NK-92 treated with Interleukin-12 subunit alpha and Interleukin-12 subunit beta, amount 100 ng/mL, for 24 hours (cell line): ENCODE results near the gene SYDE1.

Source experiments
- DNase-seq: peaks from one replicate; lab custom pipeline; 2025; lab: John Stamatoyannopoulos, UW

SYDE1 gene

DNA sequence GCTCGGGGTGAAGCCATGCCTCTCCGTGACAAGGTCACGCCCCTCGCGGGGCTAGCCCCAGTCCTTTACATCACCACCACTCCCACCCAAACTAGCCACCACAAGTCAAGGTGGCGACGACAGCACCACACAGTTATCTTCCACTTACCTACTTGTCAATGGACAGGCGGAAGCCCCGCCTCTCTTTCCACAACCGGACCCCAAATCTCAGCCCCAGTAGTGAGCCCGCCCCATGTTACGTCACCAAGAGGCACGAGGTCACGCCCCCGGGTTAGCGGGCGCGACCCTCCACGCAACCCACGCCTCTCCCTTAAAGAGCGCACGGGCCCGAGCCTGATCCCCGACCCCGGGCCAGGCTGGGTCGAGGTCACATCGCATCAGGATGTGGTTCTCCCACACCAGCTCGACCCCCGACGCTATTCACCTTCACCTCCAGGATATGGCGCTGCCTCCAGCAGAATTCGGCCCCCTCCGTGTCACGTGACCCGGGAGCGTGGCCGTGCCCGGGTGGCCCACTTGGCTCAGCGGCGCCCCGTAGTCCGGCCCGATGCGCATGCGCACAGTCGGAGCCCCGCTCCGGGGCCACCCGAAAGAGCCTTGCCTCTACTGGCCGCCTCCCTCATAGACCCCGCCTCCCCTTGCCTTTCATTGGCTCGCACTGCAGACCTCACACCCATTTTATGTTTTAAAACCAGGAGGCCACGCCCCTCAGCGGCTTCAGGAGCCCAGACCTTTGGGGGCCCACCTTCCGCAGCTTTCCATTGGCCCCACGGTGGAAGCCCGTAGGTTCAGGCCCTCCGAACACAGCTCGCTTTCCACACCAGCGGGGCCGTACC, 18.2 kb downstream of the SYDE1 start:
- DNase-seq = peak; percentile 97

DNA sequence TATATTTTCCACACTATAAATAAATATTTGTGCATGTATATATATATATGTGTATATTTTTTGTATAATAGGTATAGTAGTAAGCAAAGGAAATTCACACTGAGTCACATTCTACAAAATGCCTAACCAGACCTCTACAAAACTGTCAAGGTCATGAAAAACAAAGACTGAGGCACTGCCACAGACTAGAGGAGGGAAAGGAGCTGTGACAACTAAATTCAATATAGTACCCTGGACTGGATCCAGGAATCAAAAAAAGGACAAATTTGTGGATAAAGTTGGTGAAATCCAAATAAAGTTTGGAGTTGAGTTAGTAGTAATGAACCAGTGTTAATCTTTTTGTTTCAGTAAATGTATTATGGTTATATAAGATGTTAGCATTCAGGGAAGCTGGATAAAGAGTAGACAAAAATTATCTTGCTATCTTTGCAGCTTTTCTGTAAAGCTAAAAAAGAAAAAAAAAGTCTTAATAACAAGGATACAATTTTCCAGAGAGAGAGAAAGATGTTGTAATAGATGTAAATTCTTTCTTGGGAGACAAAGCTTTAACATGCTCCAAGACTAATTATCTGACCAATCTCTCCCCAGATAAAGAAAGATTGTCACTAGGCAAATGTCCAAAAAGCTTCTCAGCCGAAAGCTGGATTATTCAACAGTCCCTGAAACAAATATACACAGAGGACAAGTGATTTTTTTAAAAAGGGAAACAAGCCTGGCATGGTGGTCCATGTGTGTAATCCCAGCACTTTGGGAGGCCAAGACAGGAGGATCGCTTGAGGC, 19.1 kb downstream of the SYDE1 start:
- no peak for DNase-seq

DNA sequence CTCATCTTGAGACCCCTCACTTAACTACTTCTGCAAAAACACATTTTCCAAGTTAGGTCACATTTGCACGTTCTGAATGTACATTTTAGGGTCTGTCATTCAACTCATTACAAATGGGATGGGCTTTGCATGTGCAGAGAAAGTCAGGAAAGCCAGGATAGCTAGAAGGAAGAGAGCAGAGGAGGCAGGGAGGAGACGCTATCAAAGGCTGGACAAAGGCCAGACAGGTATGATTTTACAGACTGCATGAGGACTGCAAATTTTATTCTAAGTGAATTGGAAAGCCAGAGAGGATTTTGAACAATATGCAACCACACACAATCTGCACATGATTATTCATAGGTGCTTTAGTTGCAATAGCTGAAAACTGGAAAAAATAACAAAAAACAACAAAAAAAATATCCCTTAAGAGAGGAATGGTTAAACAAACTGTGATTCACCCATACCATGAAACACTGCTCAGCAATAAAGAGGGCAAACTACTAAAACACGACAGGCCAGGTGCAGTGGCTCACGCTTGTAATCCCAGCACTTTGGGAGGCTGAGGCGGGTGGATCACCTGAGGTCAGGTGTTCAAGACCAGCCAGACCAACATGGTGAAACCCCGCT, 21.1 kb downstream of the SYDE1 start:
- DNase-seq = no peak

DNA sequence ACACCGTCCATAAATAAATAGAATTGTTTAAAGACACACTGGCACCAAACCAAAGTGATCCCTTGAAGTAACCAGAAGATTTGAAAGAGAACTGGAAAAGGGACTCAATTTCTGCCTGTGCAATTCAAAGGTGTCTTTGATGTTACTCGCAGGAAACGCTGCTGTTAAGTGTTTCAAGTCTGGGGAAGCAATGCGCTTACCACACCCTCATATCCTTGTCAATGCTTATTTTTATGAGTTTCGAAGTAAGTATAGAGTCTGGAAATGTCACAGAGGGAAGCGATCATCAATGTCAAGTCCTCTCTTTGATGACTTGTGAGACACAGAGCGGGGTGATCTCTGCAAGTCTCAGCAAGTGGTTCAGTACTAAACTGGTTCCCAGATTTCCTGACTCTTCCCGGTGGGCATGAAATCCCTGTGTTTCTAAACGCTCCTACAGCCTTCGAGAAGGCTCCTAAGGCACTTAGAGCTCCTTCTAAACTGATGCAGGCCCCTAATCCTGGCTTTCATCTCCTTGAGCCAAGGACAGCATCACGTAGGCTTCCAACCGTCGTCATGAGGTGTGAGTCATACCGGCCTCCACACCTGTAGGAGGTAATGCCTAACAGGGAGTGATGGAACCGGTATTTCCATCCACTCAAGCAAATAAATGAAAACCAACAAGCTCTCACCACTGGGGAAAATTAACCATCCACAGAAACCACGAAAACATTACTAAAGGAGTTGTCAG, 22.8 kb downstream of the SYDE1 start:
- no peak for DNase-seq

DNA sequence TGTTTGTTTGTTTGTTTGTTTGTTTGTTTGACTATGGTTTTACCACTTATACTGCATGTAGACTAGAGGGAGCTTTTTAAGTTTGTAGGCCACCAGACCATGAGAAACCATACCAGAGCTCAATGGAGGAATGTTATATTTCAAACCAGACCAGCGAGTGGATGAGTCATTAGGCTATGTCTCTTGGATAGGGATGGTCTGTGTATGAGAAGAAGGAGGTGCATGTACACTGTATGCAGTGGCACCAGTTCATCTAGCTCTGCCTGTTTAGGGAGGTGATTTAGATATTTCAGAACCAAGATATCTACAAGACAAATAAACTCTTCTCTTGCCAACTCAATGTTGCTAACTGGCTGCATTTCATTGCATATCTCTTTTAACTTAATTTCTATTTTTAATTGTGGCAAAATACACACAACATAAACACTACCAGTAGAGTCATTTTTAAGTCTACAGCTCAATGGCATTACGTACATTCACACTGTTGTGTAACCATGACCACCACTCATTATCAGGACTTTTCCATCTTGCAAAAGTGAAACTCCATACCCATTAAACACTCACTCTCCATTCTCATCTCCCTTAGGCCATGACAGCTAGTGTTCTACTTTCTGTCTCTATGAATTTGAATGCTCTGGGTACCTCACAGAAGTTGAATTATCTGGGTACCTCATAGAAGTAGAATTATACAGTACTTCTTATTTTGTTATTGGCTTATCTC, 29.2 kb downstream of the SYDE1 start:
- no peak for DNase-seq

DNA sequence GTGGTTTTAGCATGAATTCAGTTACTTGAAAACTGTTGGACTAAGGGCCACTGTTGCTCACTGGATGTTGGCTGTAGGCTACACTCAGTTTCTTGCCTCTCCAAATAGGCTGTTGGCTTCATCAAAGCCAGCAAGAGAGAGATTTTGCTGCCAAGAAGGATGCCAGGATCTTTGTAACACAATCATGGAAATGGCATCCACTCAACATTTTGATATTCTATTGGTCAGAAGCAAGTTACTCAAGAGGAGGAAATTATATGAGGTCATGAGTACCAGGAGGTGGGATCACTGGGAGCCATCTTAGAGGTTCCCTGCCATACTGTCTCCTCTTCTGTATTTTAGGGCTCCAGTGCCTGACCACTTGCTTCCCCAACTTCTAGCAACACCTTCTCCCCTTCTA, 30.6 kb downstream of the SYDE1 start:
- DNase-seq = no peak

DNA sequence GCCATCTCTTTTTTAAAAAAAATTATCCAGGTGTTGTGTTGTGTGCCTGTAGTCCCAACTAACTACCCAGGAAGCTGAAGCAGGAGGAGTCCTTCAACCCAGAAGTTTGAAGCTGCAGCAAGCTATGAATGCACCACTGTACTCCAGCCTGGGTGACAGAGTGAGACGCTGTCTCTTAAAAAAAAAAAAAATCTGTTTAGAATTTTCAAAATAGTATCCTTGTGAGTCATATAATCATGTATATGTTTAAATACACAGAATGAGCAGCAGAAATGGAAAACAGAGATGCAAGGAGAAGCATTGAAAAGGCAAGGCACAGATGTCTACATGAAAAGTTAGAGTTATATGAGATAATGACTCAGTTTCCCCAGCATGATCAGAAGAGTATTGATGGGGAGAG, 31.2 kb downstream of the SYDE1 start:
- no peak for DNase-seq

DNA sequence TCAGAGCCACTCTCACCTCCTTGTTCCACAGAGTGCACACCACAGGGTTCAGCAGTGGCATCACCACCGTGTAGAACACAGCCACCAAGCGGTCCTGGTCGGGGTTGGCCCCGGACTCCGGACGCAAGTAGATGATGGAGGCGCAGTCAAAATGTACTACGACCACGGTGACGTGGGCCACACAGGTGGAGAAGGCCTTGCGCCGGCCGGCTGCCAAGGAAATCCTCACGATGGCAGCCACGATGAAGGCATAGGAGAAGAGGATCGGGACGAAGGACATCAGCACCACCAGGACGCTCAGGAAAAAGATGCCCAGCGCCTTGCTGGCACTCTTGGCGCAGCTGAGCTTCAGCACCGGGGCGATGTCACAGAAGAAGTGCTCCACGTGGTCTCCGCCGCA, 33.9 kb downstream of the SYDE1 start:
- DNase-seq = no peak

DNA sequence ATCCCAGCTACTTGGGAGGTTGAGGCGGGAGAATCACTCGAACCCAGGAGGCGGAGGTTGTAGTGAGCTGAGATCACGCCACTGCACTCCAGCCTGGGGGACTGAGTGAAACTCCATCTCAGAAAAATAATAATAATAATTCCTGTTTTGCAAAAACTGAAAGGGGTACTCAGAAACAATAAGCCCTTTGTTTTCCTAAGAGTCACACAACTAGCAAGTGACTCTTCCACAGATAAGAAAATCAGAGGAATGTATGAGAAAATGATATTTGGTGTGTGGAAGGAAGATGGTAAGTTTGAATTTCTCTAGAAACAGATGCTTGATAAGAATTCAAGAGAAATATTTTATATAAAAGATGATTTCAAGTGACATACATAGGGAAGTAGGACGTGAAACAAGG, 35.1 kb downstream of the SYDE1 start:
- no peak for DNase-seq

DNA sequence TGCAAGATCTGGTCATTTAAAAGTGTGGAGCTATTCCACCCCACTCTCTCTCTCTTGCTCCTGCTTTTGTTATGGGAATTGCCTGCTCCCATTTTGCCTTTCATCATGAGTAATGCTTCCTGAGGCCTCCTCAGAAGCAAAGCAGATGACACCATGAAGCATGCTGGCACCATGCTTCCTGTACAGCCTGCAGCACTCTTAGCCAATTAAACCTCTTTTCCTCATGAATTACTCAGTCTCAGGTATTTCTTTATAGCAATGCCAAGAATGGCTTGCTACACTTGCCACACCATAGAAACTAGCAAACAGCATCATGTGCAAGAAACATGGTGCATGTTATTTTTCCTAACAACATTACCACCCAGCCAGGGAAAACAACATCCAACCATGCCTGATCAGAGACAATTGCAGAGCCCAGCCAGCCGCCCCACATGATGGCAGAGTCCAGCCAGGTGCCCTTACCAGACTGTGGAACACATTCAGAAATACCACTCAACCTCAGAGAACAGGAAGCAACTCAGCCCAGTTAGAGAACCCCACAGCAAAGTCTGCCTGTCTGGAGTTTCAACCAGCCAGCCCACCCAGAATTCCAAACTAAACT, 36.9 kb downstream of the SYDE1 start:
- DNase-seq = no peak

DNA sequence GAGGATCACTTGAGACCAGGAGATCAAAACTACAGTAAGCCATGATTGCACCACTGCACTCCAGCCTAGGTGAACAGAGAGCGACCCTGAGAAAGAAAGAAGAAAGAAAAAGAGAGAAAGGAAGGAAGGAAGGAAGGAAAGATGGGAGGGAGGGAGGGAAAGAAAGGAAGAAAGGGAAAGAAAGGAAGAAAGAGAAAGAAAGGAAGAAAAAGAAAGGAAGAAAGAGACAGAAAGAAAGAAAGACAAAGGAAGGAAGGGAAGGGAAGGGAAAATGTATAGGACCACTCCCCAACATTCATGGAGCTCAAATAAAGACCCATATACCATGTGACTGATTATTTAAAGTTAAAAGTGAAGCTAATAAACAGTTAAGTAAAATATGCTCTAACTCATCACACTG, 39.9 kb downstream of the SYDE1 start:
- no peak for DNase-seq

DNA sequence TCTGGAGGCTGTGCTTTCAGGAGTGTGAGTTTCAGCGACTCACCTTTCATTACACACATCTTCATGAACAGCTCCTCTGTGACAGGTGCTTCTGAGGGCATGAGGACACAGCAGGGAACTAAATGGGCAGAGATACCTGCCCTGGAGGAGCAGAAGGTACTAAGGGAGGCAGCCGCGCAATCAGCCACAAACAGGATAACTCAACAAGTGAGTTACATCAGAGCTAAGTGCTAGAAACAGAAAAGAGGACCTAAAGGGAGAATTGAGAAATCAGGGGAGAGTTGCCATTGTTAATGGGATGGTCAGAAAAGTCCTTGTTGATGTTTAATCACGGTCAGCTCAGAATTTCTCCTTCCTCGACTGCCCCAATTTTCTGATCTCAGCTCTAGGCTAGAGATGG, 42.5 kb downstream of the SYDE1 start:
- DNase-seq = no peak

DNA sequence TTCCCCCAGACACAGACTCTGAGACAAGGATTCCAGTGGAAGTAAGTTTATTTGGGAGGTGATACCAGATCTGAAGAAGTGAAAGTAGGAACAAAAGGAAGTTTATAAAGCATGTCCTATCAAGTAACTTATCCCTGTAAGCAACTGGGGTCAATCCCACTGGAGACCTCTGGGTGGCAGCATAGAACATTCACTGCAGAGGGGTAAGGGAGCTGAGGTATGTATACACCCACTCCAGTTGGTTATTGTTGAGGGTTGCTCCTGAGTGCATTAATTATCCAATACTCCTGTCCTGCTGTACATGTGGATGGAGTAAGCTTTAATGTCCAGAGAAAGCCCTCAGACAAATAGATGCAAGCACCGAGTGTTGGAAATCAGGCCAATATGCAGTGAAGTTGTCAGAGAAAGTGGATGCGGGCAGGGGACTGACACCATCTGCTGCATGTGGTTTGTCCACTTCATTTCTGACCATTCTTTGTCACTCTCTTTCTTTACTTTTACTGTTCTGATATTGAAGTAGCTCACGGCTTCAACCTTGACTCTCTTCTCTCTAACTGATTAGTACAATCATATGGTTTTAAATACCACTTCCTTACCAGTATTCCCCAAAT, 46.9 kb downstream of the SYDE1 start:
- no peak for DNase-seq

DNA sequence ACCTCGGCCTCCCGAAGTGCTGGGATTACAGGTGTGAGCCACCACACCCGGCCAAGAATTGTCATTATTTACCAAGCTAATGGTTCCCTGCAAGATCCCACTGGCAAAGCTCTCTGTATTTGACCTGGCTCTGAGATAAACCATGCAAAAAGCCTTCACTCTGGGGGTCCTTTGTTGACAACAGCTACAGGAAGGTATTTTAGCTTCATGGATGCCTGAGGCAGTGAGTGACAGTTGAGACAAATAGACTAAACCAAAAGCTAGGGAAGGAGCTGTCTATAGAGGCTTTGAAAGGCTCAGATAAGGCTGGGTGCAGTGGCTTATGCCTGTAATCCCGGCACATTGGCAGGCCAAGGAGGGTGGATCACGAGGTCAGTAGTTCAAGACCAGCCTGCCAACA, 48.1 kb downstream of the SYDE1 start:
- DNase-seq = no peak

DNA sequence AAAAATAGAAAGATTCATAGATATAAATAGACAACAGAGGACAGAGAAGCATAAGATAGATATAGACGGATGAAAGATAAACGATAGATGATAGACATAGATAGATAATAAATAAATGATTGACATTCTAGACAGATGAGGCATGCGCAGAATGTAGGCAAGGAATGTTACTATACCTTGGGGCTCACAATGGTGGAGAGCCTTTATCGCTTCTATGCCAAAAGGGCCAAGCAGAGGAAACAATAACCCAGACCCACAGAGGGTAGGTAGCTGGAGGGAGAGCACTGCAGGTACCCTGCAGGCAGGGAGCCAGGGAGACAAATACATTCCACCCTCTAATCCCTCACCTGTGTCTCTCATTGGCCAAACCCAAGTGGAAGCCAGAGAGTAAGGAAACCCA, 49.2 kb downstream of the SYDE1 start:
- no peak for DNase-seq

DNA sequence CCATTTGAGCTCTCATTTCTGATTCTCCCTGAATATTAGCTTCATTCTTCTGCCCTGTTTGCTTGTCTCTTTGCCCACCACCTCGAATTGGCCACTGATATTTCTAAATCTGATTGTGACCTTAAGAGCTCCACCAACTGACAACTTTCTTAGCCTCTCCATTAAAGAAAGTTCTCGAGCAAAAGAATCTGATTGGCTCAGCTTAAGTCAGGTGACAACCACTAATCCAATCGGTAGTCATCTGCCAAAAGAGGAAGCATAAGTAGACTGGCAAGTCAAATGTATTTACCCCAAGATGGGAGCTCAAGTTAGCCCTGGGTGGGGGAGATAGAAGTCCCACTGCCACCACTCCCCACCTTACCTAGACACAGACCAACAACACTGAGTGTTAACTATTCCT, 52.0 kb downstream of the SYDE1 start:
- no peak for DNase-seq

DNA sequence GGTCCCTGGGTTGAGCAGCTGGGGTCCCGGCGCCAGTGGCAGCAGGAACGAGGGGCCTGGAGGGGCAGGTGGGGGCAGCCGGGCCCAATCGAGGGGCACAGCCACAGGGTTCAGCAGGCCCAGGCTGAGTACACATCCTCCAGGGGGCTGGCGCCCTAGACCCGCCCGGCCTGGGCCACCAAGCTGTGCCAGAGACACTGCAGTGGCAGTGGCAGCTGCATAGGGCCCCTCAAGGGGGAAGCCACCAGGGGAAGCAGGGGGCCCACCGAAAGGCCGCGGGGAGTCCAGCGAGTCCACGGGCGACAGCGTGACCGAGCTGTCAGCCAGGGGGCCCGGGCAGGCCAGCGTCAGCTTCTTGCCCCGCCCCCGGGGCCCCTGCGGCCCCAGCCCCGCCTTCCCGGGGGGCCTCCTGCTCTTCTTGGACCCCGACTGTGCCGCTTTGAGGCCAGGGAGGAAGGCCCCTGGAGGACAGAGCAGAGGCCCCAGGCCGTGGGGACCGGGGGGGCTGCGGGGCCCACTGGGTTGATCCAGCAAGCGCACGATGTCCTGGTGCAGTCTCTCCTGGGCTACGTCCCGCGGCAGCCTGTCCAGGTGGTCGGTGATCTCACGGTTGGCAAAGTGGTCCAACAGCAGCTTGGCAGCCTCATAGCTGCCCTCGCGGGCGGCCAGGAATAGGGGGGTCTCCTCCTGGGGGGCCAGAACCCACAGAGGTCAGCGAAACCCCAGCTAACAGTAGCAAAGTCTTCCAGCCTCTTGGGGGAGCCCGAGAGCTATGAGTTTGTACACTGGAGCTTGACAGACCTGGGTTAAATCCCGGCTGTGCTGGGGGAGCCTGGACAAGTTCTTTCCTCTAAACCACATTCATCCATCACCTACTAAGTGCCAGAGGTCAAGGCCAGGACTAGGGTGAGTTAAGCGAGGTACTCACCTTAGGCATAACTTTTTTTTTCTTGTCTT, 54.1 kb downstream of the SYDE1 start:
- DNase-seq = peak; percentile 21
